Measurements from ENCODE around the gene MED8. TPM values are rescaled to one million over a fixed set of nuclear protein-coding genes. Genes with fewer than 3 reads are reported as not detected.

The MED8 gene
- total and polyA plus RNA-seq, 10 of the 15 experiments (the other 5 are each of a cell fraction or from before 2014, with no cell fraction given), result 20.2 to 61.7 (median 39.5) TPM

- ChIA-PET POLR2A (no interaction called here), SMC1A (ENCODE audit: uncharacterized antibody, unreplicated experiment) (no interaction called here), RAD21 (ENCODE audit: unreplicated experiment) (no interaction called here), CTCF (no interaction called here)
- intact Hi-C loops (cut with micrococcal nuclease; ENCODE audit: unreplicated experiment), result no loop called here
- no peak for ATAC-seq
- Histone ChIP-seq H3K9me3 (replicated peaks; ENCODE audit: control insufficient read depth, insufficient read depth, low read length) (no peaks in the 10 kb centered on the region), H3K4me1 (ENCODE audit: control insufficient read depth, insufficient read depth, low read length) (no peaks in the 10 kb centered on the region), H3K27ac (ENCODE audit: control insufficient read depth, insufficient read depth) (no peak overlapping the region), H3K9ac (ENCODE audit: control insufficient read depth, insufficient read depth, low read length) (no peak overlapping the region), H2AFZ (ENCODE audit: control insufficient read depth, low read depth, low read length) (no peak overlapping the region), H4K20me1 (ENCODE audit: control insufficient read depth, insufficient read depth) (no peaks in the 10 kb centered on the region), H3K27me3 (replicated peaks in 1 of 2; ENCODE audit: control insufficient read depth in 2 of 2, insufficient read depth in 2 of 2, low read length in 1 of 2) (no peaks in the 10 kb centered on the region), H3K4me2 (ENCODE audit: control insufficient read depth, insufficient read depth) (no peak overlapping the region), H3K79me2 (ENCODE audit: control insufficient read depth, insufficient read depth, low read length) (no peaks in the 10 kb centered on the region), H3K36me3 (ENCODE audit: control insufficient read depth in 2 of 2, insufficient read depth in 2 of 2, low read length in 1 of 2) (peaks cover 4 to 20% of the 10 kb centered on the region in 2 experiments), H3K4me3 (no peak overlapping the region)
- WGBS (ENCODE audit: insufficient coverage, insufficient replicate concordance, low lambda C conversion rate, missing lambda C conversion rate), result over 99% methylated on average over 6 of the region's 6 CpGs
- no peak for FAIRE-seq
- BruUV-seq (replicated peaks), result no TSS peak
- no peak for DNase-seq (ENCODE audit: low read depth, low spot score)
- in situ Hi-C loops (cut with MboI), result no loop called here
- no peak for TF ChIP-seq E2F8 (IDR thresholded peaks at IDR 0.05; ENCODE audit: low read depth, partially characterized antibody)
- no peak for TF ChIP-seq CUX1 (IDR thresholded peaks at IDR 0.05; ENCODE audit: insufficient replicate concordance, low read depth, low read length)
- no peak for TF ChIP-seq PML (IDR thresholded peaks at IDR 0.05; ENCODE audit: low read length)
- no peak for TF ChIP-seq SRF (IDR thresholded peaks at IDR 0.05; ENCODE audit: low read depth in 2 of 2, low read length in 2 of 2)
- TF ChIP-seq IRF3 (IDR thresholded peaks at IDR 0.05), result no peak
- no peak for TF ChIP-seq ZNF384 (IDR thresholded peaks at IDR 0.05; ENCODE audit: borderline replicate concordance, low read depth, low read length)
- TF ChIP-seq MEF2B (IDR thresholded peaks at IDR 0.05; ENCODE audit: partially characterized antibody, poor library complexity, severe bottlenecking), result no peak
- TF ChIP-seq IRF4 (IDR thresholded peaks at IDR 0.05; ENCODE audit: low read depth, low read length), result no peak
- no peak for TF ChIP-seq ZSCAN29 (IDR thresholded peaks at IDR 0.05)
- no peak for TF ChIP-seq TCF7 (IDR thresholded peaks at IDR 0.05; ENCODE audit: borderline replicate concordance)
- TF ChIP-seq POLR2A (IDR thresholded peaks at IDR 0.05; ENCODE audit: low read depth, low read length), result no peak
- no peak for TF ChIP-seq HDAC2 (IDR thresholded peaks at IDR 0.05)
- no peak for TF ChIP-seq ATF2 (IDR thresholded peaks at IDR 0.05; ENCODE audit: low read length)
- no peak for TF ChIP-seq BCL11A (IDR thresholded peaks at IDR 0.05; ENCODE audit: low read depth, low read length)
- TF ChIP-seq ZNF24 (IDR thresholded peaks at IDR 0.05), result no peak
Observed at GRCh38 chr1:43405219-43405875, 15.7 kb upstream of the MED8 start.
